GM11168 (cell line): ENCODE data around the gene IFNAR2.

Experiments
- in situ Hi-C: fragments of 300-500 bp; cut with MboI; formaldehyde crosslinking; loops from one replicate; pipeline ENCODE4 v1.12.0; 2022; ENCODE audit warnings: low sequenced_read_pairs; ENCODE audit not compliant: unreplicated experiment

IFNAR2 gene

DNA sequence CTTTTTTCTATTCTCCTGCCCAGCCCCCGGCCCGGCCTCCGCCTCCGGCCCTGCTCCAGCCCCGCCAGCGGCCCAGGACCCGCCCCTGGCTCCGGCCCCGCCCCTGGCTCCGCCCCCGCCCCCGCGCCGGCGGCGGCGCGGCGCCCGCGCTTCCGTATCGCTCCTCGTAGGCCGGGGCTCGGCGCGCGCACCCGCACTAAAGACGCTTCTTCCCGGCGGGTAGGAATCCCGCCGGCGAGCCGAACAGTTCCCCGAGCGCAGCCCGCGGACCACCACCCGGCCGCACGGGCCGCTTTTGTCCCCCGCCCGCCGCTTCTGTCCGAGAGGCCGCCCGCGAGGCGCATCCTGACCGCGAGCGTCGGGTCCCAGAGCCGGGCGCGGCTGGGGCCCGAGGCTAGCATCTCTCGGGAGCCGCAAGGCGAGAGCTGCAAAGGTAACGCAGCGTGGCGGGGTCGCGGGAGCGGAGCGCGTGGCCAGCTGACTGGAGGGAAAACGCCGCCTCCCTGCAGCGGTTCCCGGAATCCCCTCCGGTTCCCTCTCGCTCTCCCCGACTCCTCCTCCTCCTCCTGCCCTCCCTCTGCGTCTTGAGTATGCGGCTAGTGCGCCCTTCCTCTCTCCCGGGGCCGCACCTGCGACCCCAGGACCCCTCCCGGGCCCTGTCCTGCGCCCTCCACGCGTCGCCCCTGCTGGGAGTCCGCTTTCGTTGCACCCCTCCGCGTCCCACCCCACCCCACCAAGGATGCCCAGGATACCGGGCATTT lies at the start of gene IFNAR2:
IFNAR2 (plus strand) TSS at position 155 of the 761 bp plus-strand sequence. CDS start 11,985 bp downstream, outside the sequence.
- in situ Hi-C loops: no loop called here

DNA sequence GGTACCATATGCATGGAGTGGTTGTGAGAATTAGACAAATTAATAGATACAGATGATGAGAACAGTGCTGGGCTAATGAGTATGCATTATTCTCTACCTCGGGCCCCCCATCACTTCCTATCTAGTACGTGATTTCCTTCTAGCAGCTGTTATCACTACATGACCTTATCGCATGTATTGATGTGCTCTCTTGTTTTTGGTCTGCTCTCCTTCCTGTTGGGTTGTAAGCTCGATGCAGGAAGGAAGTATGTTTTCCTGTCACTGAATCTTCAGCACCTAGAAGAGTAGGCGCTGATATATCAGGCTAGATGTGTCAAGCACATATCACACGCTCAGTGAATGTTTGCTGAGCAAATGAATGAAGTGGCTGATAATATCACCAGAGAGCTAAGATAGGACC lies 43.9 kb upstream of the IFNAR2 start:
- in situ Hi-C loops: loop anchor here (25.0 kb wide), 1 partner anchor 524 kb away; no protein-coding TSS in a partner anchor

DNA sequence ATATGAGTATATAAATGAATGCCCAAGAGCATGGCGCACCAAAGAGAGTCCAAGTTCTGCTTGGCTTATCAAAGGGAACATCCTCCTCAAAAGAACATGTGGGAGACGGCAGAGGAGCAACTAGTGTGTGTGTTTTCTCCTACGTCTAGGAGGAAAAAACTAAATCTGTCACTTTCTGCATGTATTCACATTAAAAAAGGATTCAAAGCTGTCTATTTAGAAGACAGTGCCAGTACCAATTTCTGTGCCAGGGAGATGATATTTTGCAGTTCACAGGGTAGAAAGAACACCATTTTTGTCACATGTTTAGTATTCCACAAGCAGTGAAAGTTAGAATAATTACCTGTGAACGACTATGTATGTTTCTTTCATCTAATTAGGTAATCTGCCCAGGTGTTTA lies 42.5 kb upstream of the IFNAR2 start:
- in situ Hi-C loops: loop anchor here (25.0 kb wide), 1 partner anchor 525 kb away; no protein-coding TSS in a partner anchor

DNA sequence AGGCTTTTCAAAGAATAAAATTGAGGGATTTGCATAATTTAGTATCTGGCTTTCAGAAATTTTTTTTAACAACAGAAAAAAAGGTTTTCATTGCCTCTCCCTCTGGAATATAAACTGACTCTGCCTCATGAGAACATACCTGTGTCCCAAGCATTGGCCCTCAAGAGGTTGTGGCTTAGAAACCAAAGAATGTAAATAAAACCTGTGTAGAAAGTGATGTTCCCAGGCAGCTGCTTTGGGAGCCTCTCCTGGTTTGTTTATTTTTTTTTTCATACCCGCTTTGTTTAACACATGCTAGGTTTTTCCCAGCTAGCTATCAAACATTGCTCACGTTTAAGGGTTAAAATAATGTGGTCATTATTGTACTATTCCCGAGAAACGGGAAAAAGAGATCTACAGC lies 40.5 kb upstream of the IFNAR2 start:
- in situ Hi-C loops: loop anchor here (25.0 kb wide), 1 partner anchor 527 kb away; no protein-coding TSS in a partner anchor

DNA sequence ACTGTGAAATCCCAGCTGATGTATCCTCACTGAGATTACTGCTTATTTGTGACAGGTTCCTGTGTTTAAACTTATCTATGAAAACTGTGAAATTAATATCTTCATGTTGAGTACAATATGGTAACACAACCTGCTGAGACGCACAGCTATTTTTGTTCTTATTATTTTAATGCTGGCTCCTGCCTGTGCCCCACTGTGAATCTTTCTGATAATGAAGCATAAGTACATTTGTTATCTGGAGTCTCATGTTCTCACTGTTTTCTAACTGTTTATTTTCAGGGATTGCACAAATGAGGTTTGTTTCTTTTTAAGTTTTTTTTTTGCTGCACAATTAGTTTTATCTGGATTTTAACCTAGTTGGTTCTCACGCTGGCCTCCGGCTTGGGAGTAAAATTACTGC lies 39.9 kb upstream of the IFNAR2 start:
- in situ Hi-C loops: loop anchor here (10.0 to 25.0 kb wide), 2 partner anchors 355 to 528 kb away; no protein-coding TSS in a partner anchor

DNA sequence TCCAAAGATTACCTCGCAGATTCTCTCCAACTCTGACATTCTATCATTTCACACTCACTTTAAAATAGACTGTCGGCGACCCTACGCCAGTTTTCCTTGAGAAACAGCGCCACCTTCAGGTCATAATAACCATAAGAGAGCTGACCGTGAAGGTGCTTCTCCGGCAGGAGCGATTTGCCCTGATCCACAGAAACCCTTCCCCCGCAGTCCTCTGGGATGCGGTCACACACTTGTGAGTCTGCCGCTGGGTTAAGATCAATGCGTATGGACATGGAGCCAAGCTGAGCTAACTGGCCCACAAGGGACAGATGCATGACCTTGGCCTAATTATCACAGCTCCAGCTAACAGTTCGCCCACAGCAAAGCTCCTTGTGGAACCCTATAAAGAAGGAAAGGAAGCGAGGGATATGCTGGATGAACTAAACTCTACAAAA lies 32.8 kb upstream of the IFNAR2 start:
- in situ Hi-C loops: loop anchor here (5.0 to 25.0 kb wide), 3 partner anchors 160 to 535 kb away; no protein-coding TSS in a partner anchor

DNA sequence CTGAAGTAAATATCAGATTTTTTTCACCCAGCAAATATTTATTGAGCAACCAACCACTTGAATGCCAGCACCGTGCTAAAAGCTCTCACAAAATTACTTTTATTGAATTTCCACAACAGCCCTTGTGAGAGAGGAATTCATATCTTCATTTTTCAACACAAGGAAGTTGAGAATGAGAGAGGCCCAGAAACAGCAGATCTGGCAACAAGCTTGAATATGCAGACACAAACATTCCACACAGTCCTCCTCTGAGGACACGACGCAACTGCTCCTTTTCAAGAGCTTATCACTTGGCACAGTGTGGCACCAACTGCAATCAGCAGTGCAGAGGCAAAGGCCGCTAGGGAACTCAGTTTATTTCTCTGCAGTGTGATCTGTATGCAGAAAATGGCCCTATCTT lies 32.2 kb upstream of the IFNAR2 start:
- in situ Hi-C loops: loop anchor here (5.0 to 25.0 kb wide), 3 partner anchors 160 to 535 kb away; no protein-coding TSS in a partner anchor

DNA sequence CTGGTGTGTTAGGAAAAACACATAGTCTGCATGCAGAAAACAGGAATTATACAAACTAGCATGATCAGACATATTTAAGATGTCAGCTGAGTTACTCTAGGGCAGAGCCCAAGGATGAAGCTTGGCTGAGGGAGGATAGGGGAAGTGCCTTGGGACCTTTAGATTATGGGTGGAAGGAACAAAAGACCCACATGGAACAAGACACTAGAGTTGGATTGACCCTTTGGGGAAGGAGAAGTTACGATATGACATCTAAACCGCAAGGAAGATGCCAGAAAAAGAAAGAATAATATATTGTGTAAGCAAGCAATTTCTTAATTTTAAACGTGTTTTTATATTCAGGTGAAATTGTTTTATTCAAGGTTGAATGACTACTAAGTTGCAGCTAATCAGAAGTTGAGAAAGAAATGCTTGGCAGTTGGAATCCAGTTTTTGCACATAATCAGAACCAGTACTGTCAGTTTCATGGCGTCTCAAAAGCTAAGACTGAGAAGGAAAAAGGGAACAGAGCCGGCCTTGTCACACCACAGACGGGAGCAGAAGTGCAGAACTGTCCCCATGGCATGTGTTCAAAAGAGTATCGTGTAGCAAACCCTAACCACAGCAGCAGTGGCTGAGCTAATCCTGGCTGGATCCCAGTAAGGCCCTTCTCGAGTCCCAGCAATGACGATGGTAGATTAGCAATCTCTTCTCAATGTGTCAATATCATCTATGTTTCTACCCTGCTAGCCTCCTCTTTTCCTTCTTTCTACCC lies 31.2 kb upstream of the IFNAR2 start:
- in situ Hi-C loops: loop anchor here (5.0 to 25.0 kb wide), 3 partner anchors 159 to 536 kb away; no protein-coding TSS in a partner anchor

DNA sequence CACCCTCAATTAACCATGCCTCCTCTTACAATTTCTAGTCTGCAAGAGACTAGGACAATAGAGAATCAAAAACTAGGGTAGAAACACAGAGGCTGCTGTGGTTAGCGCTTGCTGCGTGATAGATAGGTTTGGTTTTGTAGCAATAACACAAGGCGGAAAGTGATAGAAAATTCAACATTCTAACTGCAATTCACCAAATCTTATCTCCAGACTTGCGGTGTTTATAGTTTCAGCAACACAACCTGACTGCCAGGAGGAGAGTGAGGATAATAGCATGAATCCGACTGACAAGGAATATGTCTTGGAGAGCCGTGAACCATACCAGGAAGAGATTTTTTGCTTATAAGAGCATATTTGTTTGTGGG lies 30.7 kb upstream of the IFNAR2 start:
- in situ Hi-C loops: loop anchor here (5.0 to 25.0 kb wide), 3 partner anchors 158 to 537 kb away; no protein-coding TSS in a partner anchor

DNA sequence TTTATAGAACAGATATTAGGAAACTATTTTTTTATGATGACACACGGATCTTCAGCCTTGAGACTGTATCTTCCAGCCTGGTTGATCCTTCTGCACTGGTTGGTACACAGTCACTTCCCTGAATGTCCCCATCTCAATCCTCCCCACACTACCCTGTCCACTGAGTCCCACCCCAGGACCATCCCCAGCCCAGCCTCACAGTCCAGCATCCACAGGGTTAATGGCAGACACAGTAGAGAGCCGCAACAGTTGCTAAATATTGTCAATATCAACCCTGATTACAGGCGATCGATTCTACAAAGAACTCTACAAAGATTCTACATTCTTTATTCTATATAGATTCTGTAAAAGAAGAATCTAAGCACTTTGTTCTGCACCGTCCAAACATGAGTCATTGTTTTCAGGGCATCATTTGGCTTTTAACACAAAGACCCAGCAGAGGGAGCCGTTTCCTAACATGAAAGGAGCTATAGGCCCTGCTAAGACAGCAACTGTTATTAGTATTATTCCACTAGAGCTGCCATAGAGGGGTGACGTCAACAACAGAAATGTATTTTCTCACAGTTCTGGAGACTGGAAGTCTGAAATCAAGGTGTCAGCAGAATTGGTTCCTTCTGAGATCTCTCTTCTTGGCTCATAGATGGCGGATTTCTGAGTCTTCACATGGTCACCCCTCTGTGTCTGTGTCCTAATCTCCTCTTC lies 30.1 kb upstream of the IFNAR2 start:
- in situ Hi-C loops: loop anchor here (5.0 to 25.0 kb wide), 4 partner anchors 158 to 537 kb away; no protein-coding TSS in a partner anchor

DNA sequence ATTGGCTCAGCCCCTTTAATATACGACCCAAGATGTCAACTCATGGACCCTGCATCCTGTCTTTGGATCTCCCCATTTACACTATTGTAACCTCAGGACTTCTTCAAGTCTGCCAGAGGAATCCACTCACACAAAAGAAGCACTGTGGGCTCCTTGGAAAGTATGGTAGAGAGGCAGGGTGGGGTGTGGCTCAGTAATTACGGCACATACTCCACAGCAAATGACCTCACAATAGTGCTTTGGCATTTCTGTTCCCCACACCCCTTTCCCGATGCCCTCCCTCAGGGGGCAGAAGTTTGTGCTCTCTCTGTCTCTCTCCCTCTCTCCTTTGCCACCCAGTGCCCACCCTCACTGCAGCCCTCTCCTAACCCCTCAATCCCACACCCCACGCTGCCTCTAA lies 27.8 kb upstream of the IFNAR2 start:
- in situ Hi-C loops: loop anchor here (5.0 kb wide), 1 partner anchor 250 kb away; no protein-coding TSS in a partner anchor

DNA sequence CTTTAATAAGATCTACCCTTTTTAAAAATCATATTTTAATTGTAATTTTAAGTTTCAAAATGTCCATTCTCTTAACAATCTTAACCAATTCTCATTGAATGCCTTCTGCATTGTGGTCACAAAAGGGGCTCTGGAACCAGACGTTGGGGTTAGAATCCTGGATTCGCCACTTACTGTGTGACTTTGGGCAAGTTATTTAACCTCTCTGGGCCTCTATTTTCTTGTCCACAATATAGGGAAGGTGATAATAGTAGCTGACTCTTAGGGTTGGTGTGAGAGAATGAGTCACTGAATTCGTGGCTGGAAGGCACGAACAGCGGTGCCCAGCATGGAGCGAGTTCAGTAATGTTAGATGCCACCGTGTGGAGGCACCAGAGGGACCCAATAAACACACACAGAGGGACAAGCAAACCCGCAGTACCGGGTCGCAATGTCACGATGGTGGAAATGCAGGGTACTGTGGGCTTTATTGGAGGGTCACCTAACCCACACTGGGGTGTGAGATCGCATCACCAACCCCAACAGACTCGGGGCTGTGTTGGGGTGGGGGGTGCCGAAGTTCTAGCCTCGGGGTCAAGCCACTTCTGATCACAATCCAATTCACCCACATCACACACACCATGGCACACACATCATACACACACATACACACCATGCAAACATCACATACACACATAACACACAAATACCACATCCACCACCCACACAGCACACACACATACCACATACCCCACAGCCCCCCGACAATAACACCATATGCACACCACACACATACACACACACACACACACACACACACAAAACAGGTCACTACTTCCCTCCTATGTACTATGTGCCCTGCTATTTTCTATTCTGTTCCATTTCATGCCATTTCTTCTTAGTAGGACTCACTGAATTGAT lies 27.0 kb upstream of the IFNAR2 start:
- in situ Hi-C loops: loop anchor here (5.0 kb wide), 1 partner anchor 250 kb away; no protein-coding TSS in a partner anchor

DNA sequence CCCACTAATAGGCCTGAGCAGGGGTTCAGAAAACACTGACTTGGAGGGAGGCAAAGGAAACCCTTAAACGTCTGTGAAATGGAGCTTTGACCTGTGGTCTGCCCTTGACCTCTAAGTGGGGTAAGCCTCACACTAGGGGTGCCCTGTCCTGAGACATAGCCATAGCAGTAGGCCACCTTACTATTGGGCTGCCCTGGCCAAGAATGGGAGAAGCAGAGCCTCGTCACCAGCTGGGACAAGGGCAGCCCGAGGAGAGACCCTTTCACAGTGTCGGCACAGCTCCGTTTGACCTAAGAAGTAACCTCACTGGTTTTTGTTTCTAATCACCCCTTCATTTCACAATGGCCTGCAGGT lies 26.4 kb upstream of the IFNAR2 start:
- in situ Hi-C loops: loop anchor here (5.0 kb wide), 1 partner anchor 249 kb away; no protein-coding TSS in a partner anchor

DNA sequence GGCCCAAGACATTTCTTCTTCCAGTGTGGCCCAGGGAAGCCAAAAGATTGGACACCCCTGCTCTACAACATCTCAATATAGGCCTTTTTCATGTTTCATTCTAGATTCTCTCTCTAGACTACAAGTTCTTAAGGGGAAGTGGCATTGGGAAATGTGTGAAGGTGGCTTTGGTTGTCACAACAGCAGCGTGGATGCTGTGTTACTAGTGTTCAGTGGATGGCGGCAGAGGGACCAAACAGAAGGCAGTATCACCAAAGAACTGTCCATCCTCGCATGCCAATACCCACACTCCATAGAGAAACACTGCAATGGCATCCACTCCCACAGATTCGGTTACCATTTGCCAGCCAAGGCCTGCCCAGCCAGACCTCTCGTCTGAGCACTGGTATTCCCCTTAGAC lies 24.3 kb upstream of the IFNAR2 start:
- in situ Hi-C loops: no loop called here

DNA sequence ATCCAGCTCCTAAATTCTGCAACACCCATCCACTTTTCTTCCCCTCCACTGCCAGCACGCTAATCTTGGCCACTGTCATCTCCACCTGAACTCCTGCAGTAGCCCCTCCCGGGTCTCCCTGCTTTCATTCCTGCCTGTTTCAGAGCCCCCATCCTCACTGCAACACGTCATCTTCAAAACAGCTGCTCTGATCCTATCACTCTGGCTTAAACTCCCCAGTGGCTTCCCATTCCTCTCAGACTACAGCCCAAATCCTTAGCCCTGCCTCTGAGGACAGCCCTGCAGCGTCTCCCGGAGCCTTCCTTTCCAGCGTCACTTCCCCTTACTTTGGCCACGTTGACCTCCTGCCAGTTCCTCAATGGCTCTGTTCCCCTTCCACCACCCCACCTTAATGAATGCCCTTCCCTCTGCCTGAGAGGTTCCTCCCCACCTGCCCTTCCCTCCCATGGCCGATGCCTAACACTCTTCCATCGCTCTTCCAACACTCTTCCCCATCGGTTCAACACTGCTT lies 22.9 kb upstream of the IFNAR2 start:
- in situ Hi-C loops: no loop called here

DNA sequence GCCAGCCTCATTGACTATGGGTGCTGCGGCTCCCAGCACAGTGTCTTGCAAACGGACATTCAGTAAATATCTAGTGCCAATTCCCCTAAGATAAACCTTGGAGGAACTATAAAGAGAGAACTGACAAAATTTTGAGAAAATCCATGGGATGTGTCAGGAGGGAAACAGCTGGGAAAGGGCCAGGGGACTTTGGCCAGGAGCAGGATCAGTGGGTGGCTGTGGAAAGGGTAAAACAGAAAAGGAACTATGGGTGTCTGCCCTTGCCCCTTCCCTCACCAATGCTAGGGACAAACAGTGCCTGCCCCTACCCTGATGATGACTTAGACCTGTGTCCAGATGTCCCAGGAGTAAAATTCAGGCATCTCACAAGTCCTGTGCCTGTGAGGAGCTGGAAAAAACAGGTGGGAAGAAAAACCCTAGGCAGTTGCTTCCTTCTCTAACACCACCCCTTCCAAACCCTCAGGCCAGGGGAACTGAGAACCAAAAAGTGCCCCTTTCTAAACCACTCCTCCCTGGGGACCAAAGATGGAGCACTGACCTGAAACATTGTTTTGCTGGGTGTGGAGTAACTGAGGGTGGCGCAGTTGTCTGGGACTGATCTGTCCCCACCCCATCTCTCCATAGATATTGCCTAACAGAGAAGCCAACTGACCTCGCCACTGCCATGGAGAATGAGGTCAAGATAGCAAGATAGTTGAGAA lies 22.1 kb upstream of the IFNAR2 start:
- in situ Hi-C loops: no loop called here

DNA sequence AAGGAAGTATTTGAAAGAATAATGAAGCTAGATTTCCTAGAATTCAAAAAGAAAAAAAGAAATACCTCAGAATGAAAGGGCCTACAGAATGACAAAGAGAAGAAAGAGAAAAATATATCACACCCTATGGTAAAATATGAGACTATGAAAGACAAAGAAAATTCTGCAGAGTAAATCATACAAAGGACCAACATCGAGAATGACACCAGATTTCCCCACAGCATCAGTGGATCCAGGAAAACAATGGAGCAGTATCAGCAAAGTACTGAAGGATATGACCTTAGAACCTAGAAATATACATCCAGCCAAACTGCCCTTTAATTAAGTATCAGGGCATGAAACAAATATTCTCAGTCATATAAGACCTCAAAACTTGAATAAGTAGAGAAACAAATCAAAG lies 21.2 kb upstream of the IFNAR2 start:
- in situ Hi-C loops: no loop called here

DNA sequence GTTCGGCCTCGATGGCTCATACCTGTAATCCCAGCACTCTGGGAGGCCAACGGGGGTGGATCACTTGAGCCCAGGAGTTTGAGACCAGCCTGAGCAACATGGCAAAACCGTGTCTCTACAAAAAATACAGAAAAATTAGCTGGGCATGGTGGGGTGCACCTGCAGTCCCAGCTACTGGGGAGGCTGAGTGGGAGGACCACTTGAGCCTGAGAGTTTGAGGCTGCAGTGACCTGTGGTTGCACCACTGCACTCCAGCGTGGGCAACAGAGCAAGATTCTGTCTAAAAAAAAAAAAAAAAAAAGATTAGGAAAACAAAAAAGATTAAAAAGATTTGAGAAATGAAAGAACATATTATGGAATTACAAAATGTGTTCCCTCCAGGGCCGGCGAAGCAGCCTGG lies 18.4 kb upstream of the IFNAR2 start:
- in situ Hi-C loops: no loop called here
